CD4-positive, alpha-beta T cell treated with Interleukin-12 subunit alpha and Interleukin-12 subunit beta, for 1 hour (primary cell): Measurements from ENCODE around the gene PER2.

Experiments
- DNase-seq: peaks from one replicate; pipeline ENCODE4 v3.0.0-alpha.2; 2020

Gene PER2

GRCh38 chr2:238242731-238243495 is 45.5 kb downstream of the PER2 start:
- DNase-seq: no peak

- no peak for DNase-seq
These were observed 46.4 kb downstream of the PER2 start for GRCh38 chr2:238241970-238242369.

- peak; percentile 30 for DNase-seq
These were observed 47.4 kb downstream of the PER2 start for GRCh38 chr2:238240757-238241711.

GRCh38 chr2:238239863-238240756 is 48.3 kb downstream of the PER2 start, which contains the start of gene HES6:
TSS of gene HES6 (minus strand) at chr2:238240038. CDS start at chr2:238239905, 133 bp downstream.
- peak; percentile 82 for DNase-seq

- no peak for DNase-seq
These were observed 48.9 kb downstream of the PER2 start for GRCh38 chr2:238239543-238239862.

- peak; percentile 42 for DNase-seq
These were observed 49.5 kb downstream of the PER2 start for GRCh38 chr2:238238766-238239542.

- DNase-seq: no peak
These were observed 50.1 kb downstream of the PER2 start for GRCh38 chr2:238238311-238238765.

- DNase-seq: no peak
These were observed 50.8 kb downstream of the PER2 start for GRCh38 chr2:238237431-238238135.

- no peak for DNase-seq
These were observed 51.8 kb downstream of the PER2 start for GRCh38 chr2:238236571-238236970.

GRCh38 chr2:238235856-238236255 is 52.6 kb downstream of the PER2 start:
- DNase-seq: no peak

- no peak for DNase-seq
These were observed 53.1 kb downstream of the PER2 start for GRCh38 chr2:238235331-238235732.

GRCh38 chr2:238233625-238234024 is 54.8 kb downstream of the PER2 start:
- no peak for DNase-seq

- no peak for DNase-seq
These were observed 56.6 kb downstream of the PER2 start for GRCh38 chr2:238231809-238232208.

- DNase-seq: peak; percentile 82
These were observed 57.1 kb downstream of the PER2 start for GRCh38 chr2:238231251-238231793.

GRCh38 chr2:238230699-238231098 is 57.7 kb downstream of the PER2 start:
- no peak for DNase-seq

- DNase-seq: no peak
These were observed 59.7 kb downstream of the PER2 start for GRCh38 chr2:238228700-238229099.

GRCh38 chr2:238227587-238228032 is 60.8 kb downstream of the PER2 start:
- no peak for DNase-seq

GRCh38 chr2:238226698-238227586 is 61.5 kb downstream of the PER2 start:
- DNase-seq: no peak

- DNase-seq: no peak
These were observed 62.3 kb downstream of the PER2 start for GRCh38 chr2:238225911-238226697.
